Breast epithelium (tissue), 4 donors: ENCODE results near the gene ACOXL. TPM values are rescaled to one million over a fixed set of nuclear protein-coding genes. Genes with fewer than 3 reads are reported as not detected.

Experiments
- DNase-seq, 2 donors: peaks; one replicate each; pipeline ENCODE4 v3.0.0-alpha.2; 2019; ENCODE audit warnings: low spot score in 2 of 2
- H3K27ac ChIP-seq, 2 donors: fragments of 200-600 bp; sonication (generic) in 1 of 2; one replicate each; pipeline ENCODE4 v1.5.1; 2016 to 2019; ENCODE audit warnings: mild to moderate bottlenecking in 1 of 2
- H3K27me3 ChIP-seq, 2 donors: fragments of 200-600 bp; sonication (generic) in 1 of 2; one replicate each; pipeline versions ENCODE4 v1.5.1 to v1.6.0; 2017 to 2019; ENCODE audit warnings: control low read depth in 1 of 2, mild to moderate bottlenecking in 1 of 2
- H3K36me3 ChIP-seq: fragments of 200-600 bp; one replicate; pipeline ENCODE4 v1.5.1; 2019
- H3K4me1 ChIP-seq, 2 donors: fragments of 200-600 bp; sonication (generic); one replicate each; pipeline ENCODE4 v1.5.1; 2016 to 2019; ENCODE audit warnings: control low read depth in 1 of 2
- H3K4me3 ChIP-seq, 3 donors: fragments of 200-600 bp; sonication (generic); 1 replicate in 2 of 3; 2 replicates in 1 of 3; pipeline ENCODE4 v1.5.1; 2016 to 2019; ENCODE audit warnings: mild to moderate bottlenecking in 3 of 3, moderate library complexity in 2 of 3
- H3K9me3 ChIP-seq, 2 donors: fragments of 200-600 bp; sonication (generic) in 1 of 2; one replicate each; pipeline ENCODE4 v1.5.1; 2016 to 2019; ENCODE audit warnings: control low read depth in 1 of 2
- POLR2A ChIP-seq: fragments of 450-650 bp; IDR thresholded peaks from one replicate; pipeline ENCODE4 v1.6.1; 2016; ENCODE audit warnings: antibody characterized with exemption, mild to moderate bottlenecking, moderate library complexity
- POLR2AphosphoS5 ChIP-seq, 3 donors: sonication (generic); formaldehyde crosslinking; IDR thresholded peaks; one replicate each; pipeline ENCODE4 v1.6.1; 2017; ENCODE audit warnings: antibody characterized with exemption in 3 of 3
- intact Hi-C: fragments of 100-400 bp; cut with DNase I; formaldehyde crosslinking; loops from one replicate; pipeline ENCODE4 v1.15.1; 2023; ENCODE audit warnings: low total_unique reads
- total RNA-seq, 3 donors: library from RNA; depleted of rRNA; stranded (reverse); fragments of >200 nt; gene quantifications; one replicate each; pipeline ENCODE4 v1.1.0, GENCODE V29; 2016
- TF ChIP-seq, protein P1 (sequence below), 3 donors: fragments of 450-650 bp; IDR thresholded peaks; one replicate each; pipeline ENCODE4 v1.5.1; 2016 to 2017; ENCODE audit warnings: antibody characterized with exemption in 3 of 3, mild to moderate bottlenecking in 3 of 3, moderate library complexity in 3 of 3

ACOXL gene
- total RNA-seq, 3 donors from 2014 or later: not detected

- DNase-seq: no peak
- Histone ChIP-seq H3K4me3 (no peak overlapping the region), H3K27ac (no peak overlapping the region), H3K36me3 (no peaks in the 10 kb centered on the region), H3K4me1 (no peaks in the 10 kb centered on the region), H3K9me3 (no peaks in the 10 kb centered on the region), H3K27me3 (no peaks in the 10 kb centered on the region)
- TF ChIP-seq POLR2AphosphoS5 (IDR thresholded peaks at IDR 0.05): no peak
- TF ChIP-seq, protein P1, sequence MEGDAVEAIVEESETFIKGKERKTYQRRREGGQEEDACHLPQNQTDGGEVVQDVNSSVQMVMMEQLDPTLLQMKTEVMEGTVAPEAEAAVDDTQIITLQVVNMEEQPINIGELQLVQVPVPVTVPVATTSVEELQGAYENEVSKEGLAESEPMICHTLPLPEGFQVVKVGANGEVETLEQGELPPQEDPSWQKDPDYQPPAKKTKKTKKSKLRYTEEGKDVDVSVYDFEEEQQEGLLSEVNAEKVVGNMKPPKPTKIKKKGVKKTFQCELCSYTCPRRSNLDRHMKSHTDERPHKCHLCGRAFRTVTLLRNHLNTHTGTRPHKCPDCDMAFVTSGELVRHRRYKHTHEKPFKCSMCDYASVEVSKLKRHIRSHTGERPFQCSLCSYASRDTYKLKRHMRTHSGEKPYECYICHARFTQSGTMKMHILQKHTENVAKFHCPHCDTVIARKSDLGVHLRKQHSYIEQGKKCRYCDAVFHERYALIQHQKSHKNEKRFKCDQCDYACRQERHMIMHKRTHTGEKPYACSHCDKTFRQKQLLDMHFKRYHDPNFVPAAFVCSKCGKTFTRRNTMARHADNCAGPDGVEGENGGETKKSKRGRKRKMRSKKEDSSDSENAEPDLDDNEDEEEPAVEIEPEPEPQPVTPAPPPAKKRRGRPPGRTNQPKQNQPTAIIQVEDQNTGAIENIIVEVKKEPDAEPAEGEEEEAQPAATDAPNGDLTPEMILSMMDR (IDR thresholded peaks at IDR 0.05): no peak
- intact Hi-C loops: no loop called here
Measured at GRCh38 chr2:111053825-111054515, 321.6 kb downstream of the ACOXL start.

- Histone ChIP-seq H3K4me1 (no peaks in the 10 kb centered on the region), H3K9me3 (no peaks in the 10 kb centered on the region), H3K27me3 (no peaks in the 10 kb centered on the region), H3K4me3 (no peak overlapping the region), H3K36me3 (no peaks in the 10 kb centered on the region), H3K27ac (no peak overlapping the region)
- intact Hi-C loops: no loop called here
- TF ChIP-seq, protein P1 (IDR thresholded peaks at IDR 0.05): no peak
- no peak for TF ChIP-seq POLR2A
- DNase-seq: no peak
Measured at GRCh38 chr2:111054791-111055691, 322.7 kb downstream of the ACOXL start.

DNA sequence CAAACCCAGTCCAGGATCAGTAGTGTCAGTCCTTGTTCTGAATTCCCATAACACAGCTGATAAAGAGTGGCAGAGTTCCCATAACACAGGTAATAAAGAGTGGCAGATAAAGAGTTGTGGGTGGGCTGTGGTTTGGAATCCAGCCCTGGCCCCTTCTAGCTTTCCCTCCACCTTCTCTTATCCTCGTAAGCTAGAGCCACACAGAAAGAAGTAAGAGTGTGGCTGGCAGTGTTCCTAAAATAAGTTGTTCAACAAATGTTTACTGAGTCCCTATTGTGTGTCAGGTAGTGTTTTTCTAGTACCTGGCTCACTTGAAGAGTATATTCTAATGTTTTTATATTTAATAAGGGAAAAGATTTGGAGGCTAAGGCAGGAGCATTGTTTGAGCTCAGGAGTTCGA is 323.4 kb downstream of the ACOXL start:
- Histone ChIP-seq H3K4me3 (no peak overlapping the region), H3K4me1 (no peaks in the 10 kb centered on the region), H3K27me3 (no peaks in the 10 kb centered on the region), H3K36me3 (no peaks in the 10 kb centered on the region), H3K9me3 (no peaks in the 10 kb centered on the region), H3K27ac (no peak overlapping the region)
- DNase-seq: no peak
- intact Hi-C loops: no loop called here
- no peak for TF ChIP-seq POLR2A
- TF ChIP-seq, protein P1 (IDR thresholded peaks at IDR 0.05): no peak
- no peak for TF ChIP-seq POLR2AphosphoS5 (IDR thresholded peaks at IDR 0.05)

GRCh38 chr2:111057045-111057444 is 324.7 kb downstream of the ACOXL start:
- TF ChIP-seq, protein P1 (IDR thresholded peaks at IDR 0.05): no peak
- TF ChIP-seq POLR2AphosphoS5 (IDR thresholded peaks at IDR 0.05) (no peak), POLR2A (no peak)
- no peak overlapping the region for H3K27ac ChIP-seq
- H3K9me3 ChIP-seq: no peaks in the 10 kb centered on the region
- H3K4me1 ChIP-seq: no peaks in the 10 kb centered on the region
- H3K27me3 ChIP-seq: no peaks in the 10 kb centered on the region
- no peak overlapping the region for H3K4me3 ChIP-seq
- DNase-seq: no peak
- no peaks in the 10 kb centered on the region for H3K36me3 ChIP-seq
- intact Hi-C loops: no loop called here

- Histone ChIP-seq H3K27me3 (no peaks in the 10 kb centered on the region), H3K9me3 (no peaks in the 10 kb centered on the region), H3K4me1 (no peaks in the 10 kb centered on the region), H3K27ac (no peak overlapping the region), H3K36me3 (no peaks in the 10 kb centered on the region), H3K4me3 (no peak overlapping the region)
- TF ChIP-seq, protein P1 (IDR thresholded peaks at IDR 0.05): no peak
- TF ChIP-seq POLR2AphosphoS5 (IDR thresholded peaks at IDR 0.05) (no peak), POLR2A (no peak)
- no peak for DNase-seq
- intact Hi-C loops: no loop called here
Measured at GRCh38 chr2:111057721-111058120, 325.3 kb downstream of the ACOXL start.
